CD4-positive, alpha-beta T cell (primary cell): Measurements from ENCODE around the gene CEP295NL. TPM values are rescaled to one million over a fixed set of nuclear protein-coding genes. Genes with fewer than 3 reads are reported as not detected.
A peak's percentile ranks its signal among the peaks of the same experiment; 100 is the strongest.

Experiments used
- ATAC-seq: fragments of 200-7000 bp; cut with Tn5 transposase; one replicate; pipeline ENCODE4 v1.10.0; 2022; ENCODE audit warnings: mild to moderate bottlenecking; ENCODE audit not compliant: poor library complexity
- CTCF ChIA-PET: fragments of 350-600 bp; sonication (Branson Sonifier 250); formaldehyde crosslinking; loops from one replicate; lab custom pipeline; 2021; ENCODE audit warnings: antibody characterized with exemption, inconsistent platforms; lab: Charles Lee
- POLR2A ChIA-PET: fragments of 350-600 bp; sonication (Branson Sonifier 250); formaldehyde crosslinking; loops from one replicate; lab custom pipeline; 2021; ENCODE audit warnings: antibody characterized with exemption, inconsistent platforms; lab: Charles Lee
- DNase-seq, 14 experiments: peaks; one replicate each; pipeline ENCODE4 v3.0.0-alpha.2; 2013 to 2020; ENCODE audit warnings: mixed read lengths in 2 of 14
- H3K27ac ChIP-seq, 2 donors: one replicate each; pipeline versions ENCODE4 v1.5.1 to v1.7.0; 2013; ENCODE audit warnings: low read length in 2 of 2, low read depth in 1 of 2, mild to moderate bottlenecking in 1 of 2
- H3K27me3 ChIP-seq, 2 experiments: 1 replicate in 1 of 2; 2 replicates in 1 of 2; pipeline versions ENCODE4 v1.6.1 to v1.7.0; 2013; ENCODE audit warnings: low read length in 2 of 2, control low read depth in 1 of 2, mild to moderate bottlenecking in 1 of 2, moderate library complexity in 1 of 2; ENCODE audit not compliant: insufficient read depth in 2 of 2, control insufficient read depth in 1 of 2
- H3K36me3 ChIP-seq: one replicate; pipeline ENCODE4 v1.6.1; 2013; ENCODE audit warnings: low read length, control low read depth; ENCODE audit not compliant: insufficient read depth
- H3K4me1 ChIP-seq: one replicate; pipeline ENCODE4 v1.6.1; 2013; ENCODE audit warnings: low read length, control low read depth; ENCODE audit not compliant: insufficient read depth
- H3K4me3 ChIP-seq: one replicate; pipeline ENCODE4 v1.5.1; 2013; ENCODE audit warnings: mild to moderate bottlenecking, low read length, moderate library complexity
- H3K9me3 ChIP-seq, 2 experiments: 1 replicate in 1 of 2; 2 replicates in 1 of 2; pipeline versions ENCODE4 v1.6.1 to v1.7.0; 2013; ENCODE audit warnings: low read length in 2 of 2, mild to moderate bottlenecking in 2 of 2, control low read depth in 1 of 2, moderate library complexity in 1 of 2; ENCODE audit not compliant: control insufficient read depth in 1 of 2, insufficient read depth in 1 of 2
- H3K27ac Mint-ChIP-seq: one replicate; pipeline ENCODE4 v1.8.0; 2020; ENCODE audit warnings: mixed read lengths
- H3K27me3 Mint-ChIP-seq: one replicate; pipeline ENCODE4 v1.8.0; 2021; ENCODE audit warnings: mixed read lengths
- H3K36me3 Mint-ChIP-seq: one replicate; pipeline ENCODE4 v1.8.0; 2021; ENCODE audit warnings: low read depth, mixed read lengths
- H3K4me1 Mint-ChIP-seq: one replicate; pipeline ENCODE4 v1.8.0; 2021; ENCODE audit warnings: low read depth, mixed read lengths
- H3K4me3 Mint-ChIP-seq: one replicate; pipeline ENCODE4 v1.8.0; 2020; ENCODE audit warnings: mild to moderate bottlenecking, mixed read lengths
- H3K9me3 Mint-ChIP-seq: one replicate; pipeline ENCODE4 v1.8.0; 2020; ENCODE audit warnings: mixed read lengths
- CTCF ChIP-seq: fragments of 200-600 bp; IDR thresholded peaks from one replicate; pipeline ENCODE4 v1.8.0; 2022; ENCODE audit warnings: antibody characterized with exemption, mild to moderate bottlenecking
- intact Hi-C, 2 experiments: fragments of 100-400 bp; cut with DNase I in 1 of 2; cut with micrococcal nuclease in 1 of 2; formaldehyde crosslinking; loops; one replicate each; pipeline versions ENCODE4 v1.15.1 to v1.9.0; 2023 to 2025; cut with DNase I, micrococcal nuclease
- total RNA-seq, 174 experiments: library from RNA in 2 of 174; stranded (reverse) in 2 of 174; gene quantifications; one replicate each; pipeline ENCODE4 v1.2.3 and lab custom pipeline; 2021 to 2026

CEP295NL gene
- total RNA-seq, 2 experiments from 2014 or later, result 2.6 to 2.7 TPM

GRCh38 chr17:78925662-78926555 is 22.9 kb upstream of the CEP295NL start:
- peaks cover 0 to 8% of the 10 kb centered on the region in 2 experiments for H3K9me3 ChIP-seq
- CTCF ChIA-PET, result no interaction called here
- intact Hi-C loops, result loop anchor here (2.0 kb wide), 2 partner anchors 35 to 61 kb away; no protein-coding TSS in a partner anchor
- peak overlapping the region; percentile 44 for H3K4me3 ChIP-seq
- peaks cover 29% of the 10 kb centered on the region for H3K4me1 ChIP-seq
- no peak for TF ChIP-seq CTCF
- peak; percentile 10 for ATAC-seq
- peak in 1 of 14 experiments; percentile 36 for DNase-seq
- Mint-ChIP-seq H3K4me3 (peak overlapping the region; percentile 42), H3K36me3 (no peaks in the 10 kb centered on the region), H3K9me3 (no peaks in the 10 kb centered on the region), H3K27ac (no peak overlapping the region), H3K4me1 (peaks cover 17% of the 10 kb centered on the region), H3K27me3 (peaks cover 4% of the 10 kb centered on the region)
- H3K27ac ChIP-seq, result no peak overlapping the region
- H3K36me3 ChIP-seq, result no peaks in the 10 kb centered on the region
- peaks cover 4 to 7% of the 10 kb centered on the region in 2 experiments for H3K27me3 ChIP-seq
- POLR2A ChIA-PET, result interaction anchor here (0.5 to 1.7 kb wide), 2 partner anchors 35 to 38 kb away, joined by 3 to 7 read pairs; no protein-coding TSS in a partner anchor

- no peaks in the 10 kb centered on the region for H3K36me3 ChIP-seq
- peaks cover 29% of the 10 kb centered on the region for H3K4me1 ChIP-seq
- Mint-ChIP-seq H3K4me1 (peaks cover 17% of the 10 kb centered on the region), H3K27me3 (peaks cover 4% of the 10 kb centered on the region), H3K4me3 (peak within 1 kb of the TSS; percentile 90), H3K36me3 (no peaks in the 10 kb centered on the region), H3K27ac (no peak within 1 kb of the TSS), H3K9me3 (no peaks in the 10 kb centered on the region)
- peak; percentile 57 to 88 (median 71) for DNase-seq
- peaks cover 4 to 7% of the 10 kb centered on the region in 2 experiments for H3K27me3 ChIP-seq
- ChIA-PET CTCF (no interaction called here), POLR2A (interaction anchor here (1.7 kb wide), 1 partner anchor 35 kb away, joined by 7 read pairs; no protein-coding TSS in a partner anchor)
- peak within 1 kb of the TSS; percentile 49 for H3K4me3 ChIP-seq
- no peak within 1 kb of the TSS for H3K27ac ChIP-seq
- H3K9me3 ChIP-seq, result peaks cover 0 to 8% of the 10 kb centered on the region in 2 experiments
- peak; percentile 89 for ATAC-seq
- intact Hi-C loops, result loop anchor here (2.0 kb wide), 2 partner anchors 34 to 60 kb away; no protein-coding TSS in a partner anchor
- peak; percentile 22 for TF ChIP-seq CTCF
These were observed 22.2 kb upstream of the CEP295NL start, which contains the start of gene TIMP2 for GRCh38 chr17:78925234-78925633. Gene TIMP2, minus strand, starts transcription at chr17:78925387. Its CDS starts 299 bp downstream, at chr17:78925088.

- Mint-ChIP-seq H3K36me3 (no peaks in the 10 kb centered on the region), H3K9me3 (no peaks in the 10 kb centered on the region), H3K4me3 (peak overlapping the region; percentile 90), H3K27ac (no peak overlapping the region), H3K27me3 (peaks cover 4% of the 10 kb centered on the region), H3K4me1 (peaks cover 21% of the 10 kb centered on the region)
- ChIA-PET POLR2A (interaction anchor here (0.6 to 1.7 kb wide), 2 partner anchors 34 to 755 kb away, joined by 3 to 7 read pairs; no protein-coding TSS in a partner anchor), CTCF (no interaction called here)
- Histone ChIP-seq H3K27me3 (peaks cover 4 to 7% of the 10 kb centered on the region in 2 experiments), H3K9me3 (peaks cover 0 to 8% of the 10 kb centered on the region in 2 experiments), H3K4me3 (peak overlapping the region; percentile 49), H3K27ac (no peak overlapping the region), H3K36me3 (no peaks in the 10 kb centered on the region), H3K4me1 (peaks cover 29% of the 10 kb centered on the region)
- TF ChIP-seq CTCF, result no peak
- peak; percentile 21 for ATAC-seq
- peak in 3 of 14 experiments; percentile 15 to 42 (median 37) for DNase-seq
- intact Hi-C loops, result loop anchor here (2.0 to 5.0 kb wide), 5 partner anchors 34 to 60 kb away; no protein-coding TSS in a partner anchor
These were observed 21.6 kb upstream of the CEP295NL start for GRCh38 chr17:78924481-78925151.
